Stomach smooth muscle (tissue), 2 donors: ENCODE measurements around the gene ST6GALNAC3.

Experiments used
- H3K27ac ChIP-seq: one replicate; pipeline ENCODE4 v1.7.0; 2013; ENCODE audit warnings: mild to moderate bottlenecking, low read length, inconsistent platforms
- H3K27me3 ChIP-seq, 2 donors: one replicate each; pipeline ENCODE4 v1.7.0; 2013; ENCODE audit warnings: low read length in 2 of 2; ENCODE audit not compliant: insufficient read depth in 2 of 2, control insufficient read depth in 1 of 2
- H3K36me3 ChIP-seq, 2 donors: one replicate each; pipeline ENCODE4 v1.7.0; 2013; ENCODE audit warnings: low read length in 2 of 2; ENCODE audit not compliant: control insufficient read depth in 2 of 2, insufficient read depth in 2 of 2
- H3K4me1 ChIP-seq: one replicate; pipeline ENCODE4 v1.7.0; 2013; ENCODE audit warnings: low read length; ENCODE audit not compliant: control insufficient read depth, insufficient read depth
- H3K4me3 ChIP-seq, 2 donors: one replicate each; pipeline ENCODE4 v1.7.0; 2013; ENCODE audit warnings: low read length in 2 of 2
- H3K9ac ChIP-seq, 2 donors: one replicate each; pipeline ENCODE4 v1.7.0; 2013; ENCODE audit warnings: low read length in 2 of 2, mild to moderate bottlenecking in 1 of 2
- H3K9me3 ChIP-seq, 2 donors: one replicate each; pipeline ENCODE4 v1.7.0; 2013; ENCODE audit warnings: low read length in 2 of 2; ENCODE audit not compliant: control insufficient read depth in 2 of 2
- donor health status: healthy.
- donor health status: Pancreatic carcinoma.

The ST6GALNAC3 gene

GRCh38 chr1:76677416-76678405, 603.2 kb downstream of the ST6GALNAC3 start:
- no peaks in the 10 kb centered on the region for H3K9me3 ChIP-seq
- H3K4me3 ChIP-seq = no peak overlapping the region
- peaks cover 0 to 2% of the 10 kb centered on the region in 2 donors for H3K27me3 ChIP-seq
- H3K36me3 ChIP-seq = no peaks in the 10 kb centered on the region
- H3K4me1 ChIP-seq = no peaks in the 10 kb centered on the region
- H3K27ac ChIP-seq = no peak overlapping the region
- no peak overlapping the region for H3K9ac ChIP-seq

- peaks cover 0 to 2% of the 10 kb centered on the region in 2 donors for H3K27me3 ChIP-seq
- no peak overlapping the region for H3K4me3 ChIP-seq
- H3K9ac ChIP-seq = no peak overlapping the region
- H3K36me3 ChIP-seq = no peaks in the 10 kb centered on the region
- no peaks in the 10 kb centered on the region for H3K9me3 ChIP-seq
- no peaks in the 10 kb centered on the region for H3K4me1 ChIP-seq
- H3K27ac ChIP-seq = no peak overlapping the region
These were observed 605.1 kb downstream of the ST6GALNAC3 start for GRCh38 chr1:76679534-76680152.

GRCh38 chr1:76680651-76681050, 606.1 kb downstream of the ST6GALNAC3 start:
- Histone ChIP-seq H3K27me3 (no peaks in the 10 kb centered on the region), H3K9me3 (no peaks in the 10 kb centered on the region), H3K9ac (no peak overlapping the region), H3K27ac (no peak overlapping the region), H3K36me3 (no peaks in the 10 kb centered on the region), H3K4me1 (no peaks in the 10 kb centered on the region), H3K4me3 (no peak overlapping the region)

- Histone ChIP-seq H3K27me3 (no peaks in the 10 kb centered on the region), H3K4me3 (no peak overlapping the region), H3K9me3 (no peaks in the 10 kb centered on the region), H3K4me1 (no peaks in the 10 kb centered on the region), H3K9ac (no peak overlapping the region), H3K27ac (no peak overlapping the region), H3K36me3 (no peaks in the 10 kb centered on the region)
These were observed 607.6 kb downstream of the ST6GALNAC3 start for GRCh38 chr1:76682138-76682537.
